Germinal center (tissue), 1 donor: ENCODE results near the gene DDX23.
"Not testable (repeated sequence)": the region's sequence is repeated elsewhere in the genome, so short reads cannot be mapped to it uniquely, and the experiment has no call there.

ENCODE experiments used
- DNase-seq: peaks from one replicate; pipeline ENCODE4 v3.0.0; 2012; ENCODE audit warnings: mixed read lengths, low spot score

The DDX23 gene

GRCh38 chr12:48851883-48852733 is at the start of gene DDX23:
Gene DDX23 (minus strand): TSS chr12:48852163. CDS start chr12:48845782, 6,381 bp downstream.
- DNase-seq: peak; percentile 97

DNA sequence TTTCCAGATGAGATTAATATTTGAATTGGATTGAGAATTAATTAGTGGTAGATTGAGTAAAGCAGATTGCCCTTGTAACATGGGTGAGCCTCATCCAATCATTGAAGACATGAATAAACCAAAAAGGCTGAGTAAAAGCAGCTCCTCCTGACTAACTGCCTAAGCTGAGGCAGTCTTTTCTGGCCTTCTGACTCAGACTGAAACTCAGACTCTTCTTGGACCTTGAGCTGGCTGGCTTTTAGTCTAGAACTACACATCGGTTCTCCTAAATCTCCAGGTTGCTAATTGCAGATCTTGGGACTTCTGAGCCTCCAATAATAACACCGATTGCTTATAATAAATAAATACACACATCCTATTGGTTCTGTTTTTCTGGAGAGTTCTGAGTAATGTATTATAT is 49.3 kb upstream of the DDX23 start:
- no peak for DNase-seq

GRCh38 chr12:48899651-48900050 is 47.7 kb upstream of the DDX23 start:
- DNase-seq: no peak

DNA sequence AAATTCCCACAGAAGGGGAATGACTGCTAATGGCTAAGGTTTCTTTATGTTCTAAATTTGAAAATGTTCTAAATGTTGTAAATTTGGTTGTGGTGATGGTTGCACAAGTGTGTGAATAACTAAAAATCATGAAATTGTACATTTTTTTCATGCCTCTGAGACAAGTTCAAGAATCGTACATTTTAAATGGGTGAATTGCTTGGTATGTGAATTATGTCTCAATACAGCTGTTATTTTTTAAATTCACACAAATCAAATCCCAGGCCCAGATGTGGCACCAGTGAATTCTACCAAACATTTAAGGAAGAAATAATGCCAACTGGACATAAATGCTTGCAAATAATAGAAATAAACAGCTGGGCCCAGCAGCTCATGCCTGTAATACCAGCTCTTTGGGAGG is 42.3 kb upstream of the DDX23 start:
- DNase-seq: no peak

- peak; percentile 59 for DNase-seq
These were observed 38.9 kb upstream of the DDX23 start for GRCh38 chr12:48890657-48891418.

DNA sequence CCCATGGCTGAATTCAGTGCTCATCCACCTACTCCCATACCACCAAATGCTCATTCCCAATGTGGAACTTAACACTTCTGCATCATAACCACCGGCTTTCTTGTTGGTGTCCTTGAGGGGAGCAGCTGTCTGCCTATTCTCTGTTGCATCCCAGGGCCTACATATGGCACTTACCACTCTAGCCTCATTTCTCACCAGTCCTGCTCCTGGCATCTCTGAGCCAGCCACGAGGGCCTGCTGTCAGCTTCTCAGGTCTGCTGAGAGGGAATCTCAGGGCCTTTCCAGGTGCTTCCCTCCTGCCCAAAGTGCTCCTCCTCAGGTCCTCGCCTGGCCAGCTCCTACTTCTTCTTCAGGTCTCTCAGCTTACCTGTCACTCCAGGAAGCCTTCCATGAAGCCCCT is 37.7 kb upstream of the DDX23 start:
- DNase-seq: no peak

DNA sequence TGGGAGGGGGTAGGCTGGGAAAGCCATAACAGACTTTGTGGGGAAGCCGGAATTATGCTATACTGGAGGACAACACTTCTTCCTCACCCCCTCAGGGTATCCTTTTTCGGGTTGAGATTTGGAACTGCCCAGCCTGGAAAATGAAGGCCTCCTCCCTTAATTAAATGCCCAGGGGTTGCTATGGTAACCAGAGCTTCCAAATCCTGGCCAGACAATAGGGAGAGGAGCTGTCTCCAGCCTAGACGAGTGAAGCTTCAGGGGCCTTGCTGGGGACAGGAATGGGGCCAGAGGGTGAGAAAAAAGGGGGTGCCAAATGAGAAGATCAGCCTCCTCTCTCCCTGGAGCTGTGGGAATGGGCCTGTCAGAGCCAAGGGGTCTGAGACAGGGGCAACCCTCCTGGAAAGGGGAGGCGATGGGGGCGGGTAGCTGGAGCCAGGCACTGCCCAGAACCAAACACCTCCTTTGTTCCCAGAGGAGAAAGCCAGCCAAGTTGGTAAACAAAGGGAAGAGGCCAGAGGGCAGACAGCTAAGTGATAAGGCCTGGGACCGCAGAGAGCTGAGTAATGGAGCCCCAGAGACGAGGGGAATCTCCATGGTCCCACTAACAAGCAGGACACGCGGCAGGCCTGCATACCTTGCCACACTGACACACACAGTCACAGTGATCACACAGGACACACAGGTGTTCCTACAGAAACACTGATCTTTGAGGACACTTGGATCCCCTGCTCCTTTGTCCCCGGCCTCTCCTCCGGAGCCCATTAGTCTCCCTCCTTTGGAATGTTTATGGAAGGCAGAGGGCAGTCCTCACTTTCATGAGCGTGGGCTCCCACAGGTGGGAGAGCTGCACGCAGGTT is 31.6 kb upstream of the DDX23 start:
- DNase-seq: no peak

DNA sequence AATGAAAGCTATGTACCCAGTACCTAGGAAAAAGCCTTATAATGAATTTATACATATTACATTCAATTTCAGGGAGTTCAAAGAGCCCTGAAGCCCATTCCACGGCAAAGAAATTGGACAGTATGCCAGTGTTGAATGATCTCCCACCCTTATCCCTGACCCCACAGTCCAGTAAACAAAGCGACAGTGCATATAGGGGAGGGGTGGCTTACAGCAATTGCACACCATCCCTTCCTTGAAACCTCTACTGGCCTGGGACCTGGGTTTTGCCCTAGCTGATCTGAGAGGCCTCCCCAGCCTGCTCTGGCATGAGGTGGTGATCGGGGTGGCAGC is 31.0 kb upstream of the DDX23 start:
- DNase-seq: no peak

- DNase-seq: no peak
These were observed 30.3 kb upstream of the DDX23 start for GRCh38 chr12:48882315-48882687.

DNA sequence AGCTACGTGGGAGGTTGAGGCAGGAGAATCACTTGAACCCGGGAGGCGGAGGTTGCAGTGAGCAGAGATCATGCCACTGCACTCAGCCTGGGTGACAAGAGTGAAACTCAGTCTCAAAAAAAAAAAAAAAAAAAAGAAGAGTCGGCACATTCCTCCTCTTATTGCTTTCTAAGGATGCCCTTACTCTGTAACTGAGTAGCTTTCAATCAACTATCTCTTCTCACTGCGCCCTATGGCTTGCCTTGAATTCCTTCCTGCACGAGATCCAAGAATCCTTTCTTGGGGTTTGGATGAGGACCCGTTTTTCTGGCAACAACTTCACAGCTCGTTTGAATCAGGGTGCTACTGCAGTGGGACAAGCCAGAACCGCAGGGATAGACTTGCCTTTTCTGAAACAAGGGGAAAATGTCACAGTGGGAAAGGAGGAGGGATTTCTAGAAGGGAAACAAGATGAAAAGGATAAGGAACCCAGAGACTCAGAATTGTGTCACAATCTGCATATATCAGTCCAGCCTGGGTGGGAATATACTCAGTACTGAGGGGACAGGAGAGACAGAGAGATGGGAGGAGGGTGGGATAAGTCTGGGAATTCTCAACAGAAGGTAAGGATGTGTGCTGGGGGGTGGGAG is 29.8 kb upstream of the DDX23 start:
- DNase-seq: no peak

DNA sequence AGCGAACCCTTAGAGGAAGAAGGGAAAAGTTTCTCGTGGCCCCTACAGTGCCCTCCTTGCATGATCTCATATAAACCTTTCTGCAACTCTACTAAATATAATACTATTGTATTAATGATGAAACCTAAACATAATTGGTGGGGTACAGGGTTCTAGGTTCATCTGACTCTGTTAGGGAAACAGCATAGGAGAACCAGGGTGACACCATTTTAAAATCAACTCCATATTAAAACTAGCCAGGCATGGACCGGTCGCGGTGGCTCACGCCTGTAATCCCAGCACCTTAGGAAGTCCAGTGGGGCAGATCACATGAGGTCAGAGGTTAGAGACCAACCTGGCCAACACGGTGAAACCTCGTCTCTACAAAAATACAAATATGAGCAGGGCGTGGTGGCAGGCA is 28.7 kb upstream of the DDX23 start:
- no peak for DNase-seq

DNA sequence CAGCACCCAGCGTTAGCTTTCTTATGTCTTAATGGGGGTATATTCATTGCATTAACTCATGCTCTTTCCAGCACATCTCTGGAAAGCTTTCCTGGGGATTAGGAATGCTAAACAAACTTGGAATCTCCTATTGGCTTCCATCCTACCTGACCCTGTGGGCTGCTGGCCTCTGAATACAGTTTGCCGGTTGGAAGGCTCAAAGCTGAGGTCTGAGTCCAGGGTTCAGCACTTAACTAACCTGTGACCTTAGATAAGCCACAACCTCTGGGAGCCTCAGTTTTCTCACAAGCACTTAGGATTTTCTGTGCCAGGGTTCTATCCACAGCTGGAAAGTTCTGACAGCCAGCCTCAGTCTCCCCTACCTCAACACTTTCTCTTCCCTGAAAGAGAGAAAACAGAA is 26.6 kb upstream of the DDX23 start:
- no peak for DNase-seq

- DNase-seq: no peak
These were observed 24.1 kb upstream of the DDX23 start for GRCh38 chr12:48875944-48876515.

GRCh38 chr12:48873534-48873933 is 21.6 kb upstream of the DDX23 start:
- DNase-seq: not testable (repeated sequence)

- DNase-seq: no peak
These were observed 21.1 kb upstream of the DDX23 start for GRCh38 chr12:48873096-48873495.

DNA sequence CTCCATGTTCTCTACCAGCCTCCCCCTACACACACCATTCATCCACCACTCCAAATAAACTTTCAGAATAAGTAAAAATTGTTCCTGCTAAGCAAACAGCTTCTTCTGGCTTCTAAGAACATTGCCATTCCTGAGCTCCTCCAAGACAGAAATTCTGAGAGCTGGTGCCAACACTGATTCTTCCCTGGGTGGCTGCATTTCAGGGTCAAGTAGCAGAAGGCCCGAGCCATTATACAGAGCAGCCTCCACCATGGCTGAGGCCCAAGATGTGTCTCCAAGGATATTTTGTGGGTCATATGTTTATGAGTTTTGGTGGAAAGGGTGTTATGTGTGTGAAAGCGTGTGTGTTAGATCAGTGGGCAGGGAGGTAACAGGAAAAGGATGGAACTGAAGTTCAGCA is 17.2 kb upstream of the DDX23 start:
- DNase-seq: no peak

DNA sequence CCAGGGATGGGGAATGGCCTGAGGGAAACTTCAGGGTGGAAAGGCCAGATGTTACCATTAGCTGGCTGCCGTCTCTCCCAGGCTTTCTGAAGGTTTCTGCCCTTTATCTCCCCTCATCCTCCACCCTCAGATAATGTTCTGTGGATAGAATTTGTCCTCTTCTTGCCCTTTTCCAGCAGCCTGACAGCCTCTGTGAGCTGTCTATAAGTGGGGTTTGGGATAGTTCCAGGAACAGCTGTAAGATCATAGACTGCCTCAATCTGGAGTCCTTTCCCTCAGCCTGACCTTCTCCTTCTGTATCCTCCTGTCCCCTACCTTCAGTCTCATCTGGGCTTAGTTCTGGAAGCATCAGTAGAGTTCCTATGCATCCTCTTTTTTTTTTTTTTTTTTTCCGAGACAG is 16.5 kb upstream of the DDX23 start:
- no peak for DNase-seq

DNA sequence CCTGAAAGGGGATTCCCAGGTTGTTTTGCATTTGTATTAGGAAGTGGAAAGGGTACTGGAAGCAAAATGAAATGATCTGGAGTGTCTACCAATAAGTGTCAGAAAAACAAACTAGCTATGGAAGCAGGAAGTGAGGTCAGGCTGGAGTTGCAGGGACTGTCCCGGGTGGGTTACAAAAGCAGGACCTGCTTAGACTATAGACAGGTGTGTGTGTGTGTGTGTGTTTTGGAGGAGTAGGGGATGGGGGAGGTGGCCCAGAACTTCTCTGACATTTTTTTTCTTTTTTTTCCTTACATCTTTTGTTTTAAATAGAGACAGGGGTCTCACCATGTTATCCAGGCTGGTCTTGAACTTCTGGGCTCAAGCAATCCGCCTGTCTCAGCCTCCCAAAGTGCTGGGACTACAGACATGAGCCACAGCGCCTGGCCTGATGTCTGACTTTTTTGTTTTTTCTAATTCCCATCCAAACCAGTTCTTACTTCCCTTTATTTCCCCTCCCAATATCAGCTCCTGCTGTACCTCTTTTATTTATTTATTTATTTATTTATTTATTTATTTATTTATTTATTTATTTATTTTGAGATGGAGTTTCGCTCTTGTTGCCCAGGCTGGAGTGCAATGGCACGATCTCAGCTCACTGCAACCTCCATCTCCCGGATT is 14.2 kb upstream of the DDX23 start:
- DNase-seq: no peak

DNA sequence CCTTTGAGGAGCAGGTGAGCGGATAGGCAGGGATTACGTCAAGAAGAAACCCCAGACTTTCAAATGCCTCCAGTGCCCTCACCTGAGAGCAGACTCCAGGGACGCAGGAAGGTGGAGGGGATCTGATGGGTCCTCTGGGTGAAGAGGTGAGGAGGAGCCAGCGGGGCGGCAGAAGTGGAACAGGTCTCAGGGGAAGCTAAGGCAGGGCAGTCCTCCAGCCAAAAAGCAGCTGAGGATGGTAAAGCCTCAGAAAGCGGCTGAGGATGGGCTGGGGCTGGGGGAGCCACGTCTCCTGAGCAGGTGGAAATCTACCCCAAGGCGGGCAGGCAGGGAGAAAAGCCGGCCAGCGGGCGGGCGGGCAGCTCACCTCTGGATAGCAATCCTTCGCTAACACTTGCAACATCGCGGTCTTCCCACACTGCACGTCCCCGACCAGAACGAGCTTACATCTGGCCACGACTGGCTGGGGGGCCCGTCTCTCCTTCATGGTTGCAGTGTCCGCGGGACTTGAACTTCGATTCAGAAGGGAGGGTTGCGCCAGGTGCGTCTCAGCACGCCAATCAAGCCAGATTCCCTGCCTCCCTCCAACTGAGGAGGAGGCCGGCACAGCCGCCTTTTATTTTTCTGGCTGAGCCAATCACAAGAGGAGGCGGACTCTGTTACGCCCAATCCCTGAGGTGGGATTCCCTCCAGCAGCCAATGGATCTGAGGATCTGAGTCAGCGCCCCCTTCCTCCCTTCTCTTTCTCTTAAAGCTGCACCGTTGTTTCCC is 13.5 kb upstream of the DDX23 start, which contains the start of gene RND1:
RND1 (minus strand) TSS at position 590 of the 771 bp plus-strand sequence; CDS start at position 487, 103 bp downstream.
- peak; percentile 89 for DNase-seq

GRCh38 chr12:48863291-48863690 is 11.3 kb upstream of the DDX23 start:
- no peak for DNase-seq
